ENCODE measurements around the gene GAPDHS. TPM values are rescaled to one million over a fixed set of nuclear protein-coding genes. Genes with fewer than 3 reads are reported as not detected.

Gene GAPDHS
- total RNA-seq, 1 experiment from 2014 or later, result not detected

DNA sequence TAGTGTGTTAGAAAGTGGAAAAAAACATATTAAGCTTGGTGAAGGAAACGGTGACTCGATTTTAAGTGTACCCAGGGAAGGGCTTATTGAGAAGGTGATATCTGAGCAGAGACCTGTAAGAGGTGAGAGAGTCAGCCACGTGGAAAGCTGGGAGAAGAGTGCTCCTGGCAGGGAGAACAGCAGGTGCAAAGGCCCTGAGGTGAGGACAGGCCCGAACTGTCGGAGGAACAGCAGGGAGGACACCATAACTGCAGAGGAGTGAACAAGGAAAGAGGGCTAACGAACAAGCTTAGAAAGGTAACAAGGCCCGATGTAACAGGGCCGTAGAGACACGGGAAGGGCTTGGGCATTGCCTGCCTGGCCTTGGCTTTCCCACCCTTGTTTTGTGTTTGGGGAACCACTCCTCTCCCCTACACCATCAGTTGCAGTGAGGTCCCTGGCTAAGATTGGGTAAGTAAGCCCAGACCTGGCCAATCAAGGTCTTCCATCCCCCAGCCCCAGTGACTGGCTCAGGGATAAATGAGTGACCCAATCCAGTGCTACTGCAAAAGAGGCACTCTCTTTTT, 22.9 kb downstream of the GAPDHS start:
- Histone ChIP-seq H4K91ac (ENCODE audit: insufficient read length, low read depth, low read length) (no peak overlapping the region), H3T11ph (ENCODE audit: low read length) (no peak overlapping the region), H2BK5ac (ENCODE audit: insufficient read length, low read length) (no peak overlapping the region), H4K5ac (ENCODE audit: insufficient read length, low read depth, low read length) (no peak overlapping the region), H3K79me1 (ENCODE audit: insufficient read depth, low read depth, low read length, poor library complexity, severe bottlenecking) (no peaks in the 10 kb centered on the region), H2AK5ac (ENCODE audit: insufficient read length, low read length) (no peak overlapping the region), H3K56ac (ENCODE audit: insufficient read length, low read depth, low read length) (no peak overlapping the region), H3K4ac (ENCODE audit: low read depth, low read length) (no peak overlapping the region), H3K23me2 (ENCODE audit: insufficient read length, low read depth, low read length, poor library complexity, severe bottlenecking) (peaks cover 7% of the 10 kb centered on the region), H2BK15ac (ENCODE audit: low read depth, low read length) (no peak overlapping the region), H2BK20ac (ENCODE audit: low read depth, low read length, poor library complexity, severe bottlenecking) (no peak overlapping the region), H4K8ac (replicated peaks; ENCODE audit: insufficient read length, low read depth, low read length) (no peak overlapping the region), H3K14ac (ENCODE audit: insufficient read depth, low read length) (no peak overlapping the region), H3K27me3 (ENCODE audit: insufficient read depth, low read length) (peaks cover 3% of the 10 kb centered on the region; the same call in 1 of the 2 replicates), H3K79me2 (ENCODE audit: insufficient read depth, low read length) (no peaks in the 10 kb centered on the region; the same call in 1 of the 2 replicates), H3K18ac (ENCODE audit: insufficient read length, low read depth, low read length) (no peak overlapping the region), H3K9me3 (ENCODE audit: control insufficient read depth, low read depth, low read length) (no peaks in the 10 kb centered on the region), H3K4me2 (ENCODE audit: insufficient read depth, insufficient read length, low read length) (no peak overlapping the region), H3K9ac (ENCODE audit: extremely low read depth, insufficient read length, low read length) (no peak overlapping the region), H4K20me1 (ENCODE audit: control insufficient read depth, insufficient read depth, insufficient read length) (no peaks in the 10 kb centered on the region), H2AFZ (ENCODE audit: low read length) (no peak overlapping the region), H3K4me1 (ENCODE audit: insufficient read depth, low read length) (no peaks in the 10 kb centered on the region), H3K27ac (ENCODE audit: insufficient read length, low read depth, low read length) (no peak overlapping the region), H3K23ac (ENCODE audit: insufficient read length, low read depth, low read length) (no peak overlapping the region), H2BK120ac (ENCODE audit: low read depth, low read length, poor library complexity, severe bottlenecking) (no peak overlapping the region), H2BK12ac (ENCODE audit: insufficient read length, low read depth, low read length) (no peak overlapping the region)
- Mint-ChIP-seq H3K36me3 (ENCODE audit: insufficient read depth in 1 of 3, low read depth in 3 of 3) (no peaks in the 10 kb centered on the region; a peak in 2 of 7 replicates), H3K27ac (no peak overlapping the region; a peak in 1 of 7 replicates), H3K9me3 (no peaks in the 10 kb centered on the region), H3K4me1 (peaks cover 9 to 14% of the 10 kb centered on the region in 2 experiments), H3K4me3 (no peak overlapping the region; a peak in 1 of 5 replicates), H3K27me3 (ENCODE audit: low read depth) (peaks cover 62% of the 10 kb centered on the region)
- 100% methylated on average over 2 of the region's 9 CpGs for WGBS (ENCODE audit: extremely low coverage, insufficient read length, low lambda C conversion rate)
- DNase-seq, result no peak
- TF ChIP-seq, protein P1, sequence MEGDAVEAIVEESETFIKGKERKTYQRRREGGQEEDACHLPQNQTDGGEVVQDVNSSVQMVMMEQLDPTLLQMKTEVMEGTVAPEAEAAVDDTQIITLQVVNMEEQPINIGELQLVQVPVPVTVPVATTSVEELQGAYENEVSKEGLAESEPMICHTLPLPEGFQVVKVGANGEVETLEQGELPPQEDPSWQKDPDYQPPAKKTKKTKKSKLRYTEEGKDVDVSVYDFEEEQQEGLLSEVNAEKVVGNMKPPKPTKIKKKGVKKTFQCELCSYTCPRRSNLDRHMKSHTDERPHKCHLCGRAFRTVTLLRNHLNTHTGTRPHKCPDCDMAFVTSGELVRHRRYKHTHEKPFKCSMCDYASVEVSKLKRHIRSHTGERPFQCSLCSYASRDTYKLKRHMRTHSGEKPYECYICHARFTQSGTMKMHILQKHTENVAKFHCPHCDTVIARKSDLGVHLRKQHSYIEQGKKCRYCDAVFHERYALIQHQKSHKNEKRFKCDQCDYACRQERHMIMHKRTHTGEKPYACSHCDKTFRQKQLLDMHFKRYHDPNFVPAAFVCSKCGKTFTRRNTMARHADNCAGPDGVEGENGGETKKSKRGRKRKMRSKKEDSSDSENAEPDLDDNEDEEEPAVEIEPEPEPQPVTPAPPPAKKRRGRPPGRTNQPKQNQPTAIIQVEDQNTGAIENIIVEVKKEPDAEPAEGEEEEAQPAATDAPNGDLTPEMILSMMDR (conservative IDR thresholded peaks at IDR 0.05), result no peak

Data from H9 (cell line).